Measurements from ENCODE around the gene WDR91. TPM values are rescaled to one million over a fixed set of nuclear protein-coding genes. Genes with fewer than 3 reads are reported as not detected.
"Not testable (repeated sequence)": the region's sequence is repeated elsewhere in the genome, so short reads cannot be mapped to it uniquely, and the experiment has no call there.

Gene WDR91
- total RNA-seq, 3 donors from 2014 or later (not counting 1 experiment from before 2014, with no cell fraction given), result 28.7 to 42.0 (median 39.2) TPM

DNA sequence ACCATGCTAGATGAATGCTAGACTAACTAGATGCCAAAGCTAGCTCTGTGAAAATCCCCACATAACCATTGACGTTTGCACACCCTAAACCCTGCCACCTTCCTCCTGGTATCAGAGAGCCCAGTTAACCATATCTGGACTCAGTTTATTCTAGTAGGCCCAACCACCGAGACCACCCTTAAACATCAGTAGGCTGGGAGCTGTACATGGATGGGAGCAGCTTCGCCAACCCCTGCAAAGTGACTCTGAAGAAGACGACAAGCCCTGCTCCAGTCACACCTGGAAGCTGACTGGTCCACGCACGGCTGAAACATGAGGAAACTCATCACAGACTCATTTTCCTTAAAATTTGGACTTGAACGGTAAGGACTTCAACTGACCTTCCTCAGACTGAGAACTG, 36.4 kb downstream of the WDR91 start:
- H3K27me3 Mint-ChIP-seq (ENCODE audit: low read depth in 2 of 2), result no peaks in the 10 kb centered on the region
- intact Hi-C loops (cut with micrococcal nuclease), result loop anchor here (5.0 to 10.0 kb wide), 4 partner anchors 37 to 543 kb away; partner anchors contain the start of genes BPGM and WDR91
- peaks cover 6 to 9% of the 10 kb centered on the region in 2 donors for H3K4me1 Mint-ChIP-seq
- H3K27ac Mint-ChIP-seq, result no peak overlapping the region
- 96% methylated on average over 5 of the region's 7 CpGs for WGBS (ENCODE audit: insufficient coverage)
- no peak overlapping the region for H3K4me3 Mint-ChIP-seq
- Histone ChIP-seq H3K9me3 (ENCODE audit: control insufficient read depth, insufficient read depth, low read length) (peaks cover 4% of the 10 kb centered on the region), H3K27me3 (ENCODE audit: control insufficient read depth, insufficient read depth, low read length) (no peaks in the 10 kb centered on the region), H3K4me1 (ENCODE audit: control insufficient read depth, insufficient read depth, low read length) (peaks cover 12% of the 10 kb centered on the region), H3K27ac (ENCODE audit: low read length) (no peak overlapping the region), H3K4me3 (ENCODE audit: low read length) (no peak overlapping the region), H3K36me3 (ENCODE audit: control insufficient read depth, insufficient read depth, low read length) (no peaks in the 10 kb centered on the region)
- peaks cover 3 to 4% of the 10 kb centered on the region in 2 donors for H3K9me3 Mint-ChIP-seq
- TF ChIP-seq, protein P1, sequence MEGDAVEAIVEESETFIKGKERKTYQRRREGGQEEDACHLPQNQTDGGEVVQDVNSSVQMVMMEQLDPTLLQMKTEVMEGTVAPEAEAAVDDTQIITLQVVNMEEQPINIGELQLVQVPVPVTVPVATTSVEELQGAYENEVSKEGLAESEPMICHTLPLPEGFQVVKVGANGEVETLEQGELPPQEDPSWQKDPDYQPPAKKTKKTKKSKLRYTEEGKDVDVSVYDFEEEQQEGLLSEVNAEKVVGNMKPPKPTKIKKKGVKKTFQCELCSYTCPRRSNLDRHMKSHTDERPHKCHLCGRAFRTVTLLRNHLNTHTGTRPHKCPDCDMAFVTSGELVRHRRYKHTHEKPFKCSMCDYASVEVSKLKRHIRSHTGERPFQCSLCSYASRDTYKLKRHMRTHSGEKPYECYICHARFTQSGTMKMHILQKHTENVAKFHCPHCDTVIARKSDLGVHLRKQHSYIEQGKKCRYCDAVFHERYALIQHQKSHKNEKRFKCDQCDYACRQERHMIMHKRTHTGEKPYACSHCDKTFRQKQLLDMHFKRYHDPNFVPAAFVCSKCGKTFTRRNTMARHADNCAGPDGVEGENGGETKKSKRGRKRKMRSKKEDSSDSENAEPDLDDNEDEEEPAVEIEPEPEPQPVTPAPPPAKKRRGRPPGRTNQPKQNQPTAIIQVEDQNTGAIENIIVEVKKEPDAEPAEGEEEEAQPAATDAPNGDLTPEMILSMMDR (IDR thresholded peaks at IDR 0.05), result no peak
- H3K36me3 Mint-ChIP-seq, result peaks cover 8% of the 10 kb centered on the region
- no peak for DNase-seq
- ATAC-seq, result no peak

GRCh38 chr7:135173916-135174315, 37.4 kb downstream of the WDR91 start:
- DNase-seq; H3K27ac ChIP-seq (ENCODE audit: low read length): not testable (repeated sequence)

GRCh38 chr7:135171581-135172291, 39.6 kb downstream of the WDR91 start:
- Mint-ChIP-seq H3K4me3 (peak overlapping the region; percentile 68), H3K4me1 (peaks cover 34 to 37% of the 10 kb centered on the region in 2 donors), H3K27ac (peak overlapping the region; percentile 96)
- DNase-seq; H3K27me3 Mint-ChIP-seq (ENCODE audit: low read depth in 2 of 2); H3K27me3 ChIP-seq (ENCODE audit: control insufficient read depth, insufficient read depth, low read length); H3K36me3 Mint-ChIP-seq; H3K9me3 Mint-ChIP-seq; H3K4me3 ChIP-seq (ENCODE audit: low read length); ATAC-seq; H3K9me3 ChIP-seq (ENCODE audit: control insufficient read depth, insufficient read depth, low read length): not testable (repeated sequence)
- Histone ChIP-seq H3K4me1 (ENCODE audit: control insufficient read depth, insufficient read depth, low read length) (peaks cover 44% of the 10 kb centered on the region), H3K27ac (ENCODE audit: low read length) (peak overlapping the region; percentile 22), H3K36me3 (ENCODE audit: control insufficient read depth, insufficient read depth, low read length) (peaks cover 11% of the 10 kb centered on the region)
- 87% methylated on average over 19 of the region's 19 CpGs for WGBS (ENCODE audit: insufficient coverage)
- intact Hi-C loops (cut with micrococcal nuclease), result loop anchor here (5.0 to 10.0 kb wide), 4 partner anchors 41 to 539 kb away; partner anchors contain the start of genes BPGM and WDR91

More at GRCh38 chr7:135173916-135174315, 37.4 kb downstream of the WDR91 start:
- peaks cover 22% of the 10 kb centered on the region for H3K4me1 ChIP-seq (ENCODE audit: control insufficient read depth, insufficient read depth, low read length)
- not testable (repeated sequence) for H3K4me3 Mint-ChIP-seq; H3K36me3 ChIP-seq (ENCODE audit: control insufficient read depth, insufficient read depth, low read length); H3K27ac Mint-ChIP-seq; H3K36me3 Mint-ChIP-seq; H3K4me3 ChIP-seq (ENCODE audit: low read length); H3K9me3 Mint-ChIP-seq; H3K27me3 Mint-ChIP-seq (ENCODE audit: low read depth in 2 of 2); H3K27me3 ChIP-seq (ENCODE audit: control insufficient read depth, insufficient read depth, low read length); ATAC-seq; H3K9me3 ChIP-seq (ENCODE audit: control insufficient read depth, insufficient read depth, low read length)
- 89% methylated on average over 2 of the region's 4 CpGs for WGBS (ENCODE audit: insufficient coverage)
- peaks cover 16 to 18% of the 10 kb centered on the region in 2 donors for H3K4me1 Mint-ChIP-seq
- intact Hi-C loops (cut with micrococcal nuclease), result loop anchor here (5.0 to 10.0 kb wide), 4 partner anchors 38 to 542 kb away; partner anchors contain the start of genes BPGM and WDR91

GRCh38 chr7:135170998-135171481, 40.3 kb downstream of the WDR91 start:
- H3K4me3 ChIP-seq (ENCODE audit: low read length), result peak overlapping the region; percentile 70
- not testable (repeated sequence) for H3K9me3 ChIP-seq (ENCODE audit: control insufficient read depth, insufficient read depth, low read length); DNase-seq; H3K36me3 Mint-ChIP-seq; H3K27me3 Mint-ChIP-seq (ENCODE audit: low read depth in 2 of 2); H3K27me3 ChIP-seq (ENCODE audit: control insufficient read depth, insufficient read depth, low read length); ATAC-seq; H3K9me3 Mint-ChIP-seq
- H3K27ac Mint-ChIP-seq, result peak overlapping the region; percentile 96
- 11% methylated on average over 6 of the region's 12 CpGs for WGBS (ENCODE audit: insufficient coverage)
- intact Hi-C loops (cut with micrococcal nuclease), result loop anchor here (1.0 to 10.0 kb wide), 6 partner anchors 23 to 539 kb away; partner anchors contain the start of genes AGBL3, BPGM, TMEM140 and WDR91
- peak overlapping the region; percentile 91 for H3K27ac ChIP-seq (ENCODE audit: low read length)
- peaks cover 49% of the 10 kb centered on the region for H3K4me1 ChIP-seq (ENCODE audit: control insufficient read depth, insufficient read depth, low read length)
- peaks cover 17% of the 10 kb centered on the region for H3K36me3 ChIP-seq (ENCODE audit: control insufficient read depth, insufficient read depth, low read length)
- H3K4me1 Mint-ChIP-seq, result peaks cover 34 to 42% of the 10 kb centered on the region in 2 donors
- peak overlapping the region; percentile 94 for H3K4me3 Mint-ChIP-seq
